Naive thymus-derived CD4-positive, alpha-beta T cell (primary cell): ENCODE results near the gene SMIM13. TPM values are rescaled to one million over a fixed set of nuclear protein-coding genes. Genes with fewer than 3 reads are reported as not detected.
"Not testable (repeated sequence)": the region's sequence is repeated elsewhere in the genome, so short reads cannot be mapped to it uniquely, and the experiment has no call there.

ENCODE experiments used
- ATAC-seq: fragments of 150-1000 bp; cut with Tn5 transposase; 2 replicates; pipeline ENCODE4 v1.10.0; 2021; ENCODE audit warnings: mild to moderate bottlenecking, moderate library complexity
- CTCF ChIA-PET: fragments of 350-600 bp; sonication (Branson Sonifier 250); formaldehyde crosslinking; loops from one replicate; lab custom pipeline; 2021; ENCODE audit warnings: antibody characterized with exemption; lab: Charles Lee
- POLR2A ChIA-PET: fragments of 350-600 bp; sonication (Branson Sonifier 250); formaldehyde crosslinking; loops from one replicate; lab custom pipeline; 2021; ENCODE audit warnings: antibody characterized with exemption, inconsistent platforms; lab: Charles Lee
- DNase-seq, 9 donors: peaks; one replicate each; pipeline versions ENCODE4 v3.0.0 to v3.0.0-alpha.2; 2020 to 2022; ENCODE audit warnings: mixed read lengths in 1 of 9
- H3K27ac ChIP-seq: one replicate; pipeline ENCODE4 v1.7.0; 2013; ENCODE audit warnings: mild to moderate bottlenecking, low read depth, low read length, moderate library complexity
- H3K27me3 ChIP-seq, 2 donors: one replicate each; pipeline ENCODE4 v1.7.0; 2013; ENCODE audit warnings: low read length in 2 of 2, mild to moderate bottlenecking in 2 of 2, moderate library complexity in 2 of 2; ENCODE audit not compliant: control insufficient read depth in 2 of 2, insufficient read depth in 2 of 2
- H3K36me3 ChIP-seq, 3 experiments: 1 replicate in 2 of 3; 2 replicates in 1 of 3; pipeline ENCODE4 v1.7.0; 2013; ENCODE audit warnings: low read length in 3 of 3, mild to moderate bottlenecking in 3 of 3, moderate library complexity in 1 of 3; ENCODE audit not compliant: insufficient read depth in 3 of 3, control insufficient read depth in 2 of 3
- H3K4me1 ChIP-seq, 2 donors: one replicate each; pipeline ENCODE4 v1.7.0; 2013; ENCODE audit warnings: low read length in 2 of 2, mild to moderate bottlenecking in 2 of 2, moderate library complexity in 1 of 2; ENCODE audit not compliant: control insufficient read depth in 2 of 2, insufficient read depth in 2 of 2
- H3K4me3 ChIP-seq: 2 replicates; pipeline ENCODE4 v1.7.0; 2013; ENCODE audit warnings: mild to moderate bottlenecking, low read length
- H3K9me3 ChIP-seq, 3 experiments: 1 replicate in 2 of 3; 2 replicates in 1 of 3; pipeline ENCODE4 v1.7.0; 2013; ENCODE audit warnings: low read length in 3 of 3; ENCODE audit not compliant: control insufficient read depth in 2 of 3
- H3K27ac Mint-ChIP-seq, 9 donors: one replicate each; pipeline ENCODE4 v1.8.0; 2020 to 2022; ENCODE audit warnings: mixed read lengths in 9 of 9, mild to moderate bottlenecking in 8 of 9, moderate library complexity in 5 of 9, inconsistent platforms in 2 of 9
- H3K27me3 Mint-ChIP-seq, 5 donors: one replicate each; pipeline ENCODE4 v1.8.0; 2021 to 2022; ENCODE audit warnings: mixed read lengths in 5 of 5, mild to moderate bottlenecking in 1 of 5
- H3K36me3 Mint-ChIP-seq, 5 donors: one replicate each; pipeline ENCODE4 v1.8.0; 2020 to 2022; ENCODE audit warnings: mixed read lengths in 5 of 5, mild to moderate bottlenecking in 3 of 5, inconsistent platforms in 1 of 5
- H3K4me1 Mint-ChIP-seq, 7 donors: one replicate each; pipeline ENCODE4 v1.8.0; 2020 to 2022; ENCODE audit warnings: mixed read lengths in 7 of 7, mild to moderate bottlenecking in 3 of 7, inconsistent platforms in 1 of 7
- H3K4me3 Mint-ChIP-seq, 10 donors: one replicate each; pipeline ENCODE4 v1.8.0; 2020 to 2022; ENCODE audit warnings: mild to moderate bottlenecking in 10 of 10, mixed read lengths in 10 of 10, moderate library complexity in 6 of 10, inconsistent platforms in 2 of 10
- H3K9me3 Mint-ChIP-seq, 11 donors: one replicate each; pipeline ENCODE4 v1.8.0; 2020 to 2022; ENCODE audit warnings: mixed read lengths in 11 of 11, mild to moderate bottlenecking in 4 of 11, inconsistent platforms in 1 of 11, moderate library complexity in 1 of 11
- intact Hi-C, 2 donors: fragments of 100-400 bp; cut with micrococcal nuclease; formaldehyde crosslinking; loops; one replicate each; pipeline ENCODE4 v1.15.1; 2023
- polyA plus RNA-seq, 2 donors: library from polyadenylated mRNA; unstranded; fragments of 300-500 nt; fragmentation: Illumina TruSeq; gene quantifications; one replicate each; pipeline ENCODE4 v1.2.3, GENCODE V29; 2021
- total RNA-seq, 6 experiments: library from RNA in 5 of 6; stranded (reverse) in 5 of 6; gene quantifications; 1 replicate in 5 of 6; 2 replicates in 1 of 6; pipeline ENCODE4 v1.2.3 and lab custom pipeline; 2021 to 2026

The SMIM13 gene
- total and polyA plus RNA-seq, 7 experiments from 2014 or later: 0.64 to 9.9 (median 4.3) TPM

- H3K36me3 Mint-ChIP-seq: no peaks in the 10 kb centered on the region
- no peak for DNase-seq
- Histone ChIP-seq H3K27me3 (no peaks in the 10 kb centered on the region), H3K4me1 (no peaks in the 10 kb centered on the region), H3K36me3 (no peaks in the 10 kb centered on the region), H3K4me3 (no peak overlapping the region), H3K9me3 (no peaks in the 10 kb centered on the region), H3K27ac (no peak overlapping the region)
- no peaks in the 10 kb centered on the region for H3K4me1 Mint-ChIP-seq
- ATAC-seq: no peak
- H3K4me3 Mint-ChIP-seq: no peak overlapping the region
- intact Hi-C loops: no loop called here
- H3K27ac Mint-ChIP-seq: no peak overlapping the region
- ChIA-PET CTCF (no interaction called here), POLR2A (no interaction called here)
- H3K9me3 Mint-ChIP-seq: no peaks in the 10 kb centered on the region
- H3K27me3 Mint-ChIP-seq: peaks cover 0 to 14% (median 0%) of the 10 kb centered on the region in 5 donors
Measured at GRCh38 chr6:11078266-11078665, 15.4 kb upstream of the SMIM13 start.

DNA sequence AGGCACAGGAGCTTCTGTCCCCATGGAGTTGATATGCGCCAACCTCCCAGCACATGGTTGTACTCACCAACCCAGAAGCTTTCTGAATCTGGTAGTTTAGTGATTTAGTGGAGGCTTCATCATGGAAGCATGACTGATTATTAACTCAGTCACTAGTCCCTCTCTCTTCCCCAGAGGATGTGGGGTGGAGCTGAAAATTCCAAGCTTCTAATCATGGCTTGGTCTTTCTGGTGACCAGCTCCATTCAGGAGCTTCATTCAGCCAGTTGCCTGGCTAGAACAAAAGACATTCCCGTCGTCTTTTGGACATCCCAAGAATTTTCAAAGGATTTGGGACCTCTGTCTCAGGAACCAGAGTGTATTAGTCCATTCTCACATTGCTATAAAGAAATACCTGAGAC lies 13.3 kb upstream of the SMIM13 start:
- Histone ChIP-seq H3K4me3 (no peak overlapping the region), H3K27ac (no peak overlapping the region), H3K4me1 (no peaks in the 10 kb centered on the region), H3K9me3 (no peaks in the 10 kb centered on the region), H3K36me3 (no peaks in the 10 kb centered on the region), H3K27me3 (no peaks in the 10 kb centered on the region)
- Mint-ChIP-seq H3K27me3 (peaks cover 0 to 12% (median 4%) of the 10 kb centered on the region in 5 donors), H3K4me1 (no peaks in the 10 kb centered on the region), H3K4me3 (no peak overlapping the region), H3K36me3 (no peaks in the 10 kb centered on the region), H3K9me3 (no peaks in the 10 kb centered on the region), H3K27ac (no peak overlapping the region)
- POLR2A ChIA-PET: no interaction called here
- CTCF ChIA-PET: no interaction called here
- DNase-seq (no peak), ATAC-seq (no peak)
- intact Hi-C loops: no loop called here

DNA sequence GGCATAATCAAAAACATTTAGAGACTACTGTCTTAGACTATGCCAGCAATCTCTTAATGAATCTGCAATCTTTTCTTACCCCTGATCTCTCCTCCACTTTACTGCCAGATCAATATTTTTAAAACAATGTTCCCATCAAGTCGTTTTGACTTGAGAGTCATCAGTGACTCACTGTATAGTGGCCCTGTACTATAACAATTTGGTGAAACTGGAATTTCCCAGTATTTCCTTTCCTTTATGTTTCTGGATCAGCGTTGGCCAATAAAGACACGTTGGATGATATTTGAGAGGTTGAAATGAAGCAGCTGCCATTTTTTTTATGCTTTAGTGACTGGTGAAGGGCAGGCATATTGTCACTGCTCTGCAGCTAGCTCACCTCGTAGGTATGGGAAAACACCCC lies 10.1 kb upstream of the SMIM13 start:
- no peaks in the 10 kb centered on the region for H3K4me1 Mint-ChIP-seq
- H3K4me3 Mint-ChIP-seq: no peak overlapping the region
- DNase-seq: no peak
- H3K27me3 Mint-ChIP-seq: peaks cover 0 to 5% (median 4%) of the 10 kb centered on the region in 5 donors
- no peaks in the 10 kb centered on the region for H3K9me3 Mint-ChIP-seq
- CTCF ChIA-PET: interaction anchor here (1.4 kb wide), 1 partner anchor 10 kb away, joined by 3 read pairs; the partner anchor contains the start of gene SMIM13
- no peak for ATAC-seq
- no peaks in the 10 kb centered on the region for H3K9me3 ChIP-seq
- intact Hi-C loops: no loop called here
- H3K27ac Mint-ChIP-seq: no peak overlapping the region
- no peak overlapping the region for H3K27ac ChIP-seq
- no peak overlapping the region for H3K4me3 ChIP-seq
- no peaks in the 10 kb centered on the region for H3K4me1 ChIP-seq
- no peaks in the 10 kb centered on the region for H3K27me3 ChIP-seq
- no peaks in the 10 kb centered on the region for H3K36me3 ChIP-seq
- POLR2A ChIA-PET: no interaction called here
- no peaks in the 10 kb centered on the region for H3K36me3 Mint-ChIP-seq

GRCh38 chr6:11083956-11084355 lies 9.7 kb upstream of the SMIM13 start:
- Histone ChIP-seq H3K9me3 (no peaks in the 10 kb centered on the region), H3K27me3 (no peaks in the 10 kb centered on the region), H3K27ac (no peak overlapping the region), H3K4me3 (no peak overlapping the region), H3K36me3 (no peaks in the 10 kb centered on the region), H3K4me1 (no peaks in the 10 kb centered on the region)
- Mint-ChIP-seq H3K9me3 (no peaks in the 10 kb centered on the region), H3K36me3 (no peaks in the 10 kb centered on the region), H3K27me3 (peaks cover 0 to 5% (median 3%) of the 10 kb centered on the region in 5 donors), H3K4me3 (no peak overlapping the region), H3K4me1 (no peaks in the 10 kb centered on the region), H3K27ac (no peak overlapping the region)
- no peak for ATAC-seq
- ChIA-PET POLR2A (no interaction called here), CTCF (interaction anchor here (1.4 kb wide), 1 partner anchor 10 kb away, joined by 3 read pairs; the partner anchor contains the start of gene SMIM13)
- intact Hi-C loops: no loop called here
- DNase-seq: no peak

DNA sequence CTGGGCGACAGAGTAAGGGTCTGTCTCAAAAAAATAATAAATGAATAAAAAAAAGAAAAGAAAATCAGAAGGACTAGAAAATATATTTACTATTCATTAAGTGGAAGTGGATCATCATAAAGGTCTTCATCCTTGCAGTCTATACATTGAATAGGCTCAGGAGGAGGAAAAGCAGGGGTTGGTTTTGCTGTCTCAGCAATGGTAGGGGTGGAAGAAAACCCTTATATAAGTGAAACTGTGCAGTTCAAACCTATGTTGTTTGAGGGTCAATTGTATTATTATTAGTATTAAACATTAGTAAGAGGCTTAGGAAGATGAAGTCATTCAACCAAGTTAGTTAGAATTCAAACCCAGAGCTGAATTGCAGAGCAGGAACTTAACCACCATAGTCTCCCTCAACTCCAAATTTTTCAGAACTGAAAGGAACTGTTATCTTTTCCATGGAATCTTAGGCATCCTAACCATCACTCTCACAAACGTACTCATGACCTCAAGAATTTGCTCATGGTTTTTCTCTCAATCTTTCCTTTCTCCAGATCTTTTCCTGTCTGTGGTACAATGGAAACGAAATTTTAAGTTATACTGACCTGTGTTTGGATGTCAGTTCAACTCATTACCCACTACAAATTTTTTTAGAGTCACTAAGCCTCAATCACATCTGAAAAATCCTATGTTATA lies 7.7 kb upstream of the SMIM13 start:
- Histone ChIP-seq H3K36me3 (no peaks in the 10 kb centered on the region), H3K9me3 (no peaks in the 10 kb centered on the region), H3K4me1 (no peaks in the 10 kb centered on the region), H3K27me3 (no peaks in the 10 kb centered on the region), H3K4me3 (no peak overlapping the region), H3K27ac (no peak overlapping the region)
- intact Hi-C loops: no loop called here
- POLR2A ChIA-PET: no interaction called here
- Mint-ChIP-seq H3K27me3 (peaks cover 0 to 5% (median 3%) of the 10 kb centered on the region in 5 donors), H3K36me3 (no peaks in the 10 kb centered on the region), H3K27ac (no peak overlapping the region), H3K4me3 (no peak overlapping the region), H3K4me1 (no peaks in the 10 kb centered on the region), H3K9me3 (no peaks in the 10 kb centered on the region)
- ATAC-seq: no peak
- DNase-seq: no peak
- CTCF ChIA-PET: no interaction called here

GRCh38 chr6:11087141-11087812 lies 6.4 kb upstream of the SMIM13 start:
- H3K9me3 ChIP-seq, ATAC-seq, H3K4me1 ChIP-seq, H3K27me3 ChIP-seq, POLR2A ChIA-PET, H3K27ac Mint-ChIP-seq, H3K27me3 Mint-ChIP-seq, H3K36me3 Mint-ChIP-seq, H3K9me3 Mint-ChIP-seq, H3K4me1 Mint-ChIP-seq, H3K36me3 ChIP-seq, H3K27ac ChIP-seq, H3K4me3 ChIP-seq, H3K4me3 Mint-ChIP-seq, DNase-seq, intact Hi-C loops, CTCF ChIA-PET: not testable (repeated sequence)
